TTC549 (cell line): ENCODE measurements around the gene ABCC1.

Experiments
- FAIRE-seq: peaks from 2 replicates; lab custom pipeline; 2012; peaks lifted over from hg19 to GRCh38; lab: Jason Lieb, UNC

Gene ABCC1

DNA sequence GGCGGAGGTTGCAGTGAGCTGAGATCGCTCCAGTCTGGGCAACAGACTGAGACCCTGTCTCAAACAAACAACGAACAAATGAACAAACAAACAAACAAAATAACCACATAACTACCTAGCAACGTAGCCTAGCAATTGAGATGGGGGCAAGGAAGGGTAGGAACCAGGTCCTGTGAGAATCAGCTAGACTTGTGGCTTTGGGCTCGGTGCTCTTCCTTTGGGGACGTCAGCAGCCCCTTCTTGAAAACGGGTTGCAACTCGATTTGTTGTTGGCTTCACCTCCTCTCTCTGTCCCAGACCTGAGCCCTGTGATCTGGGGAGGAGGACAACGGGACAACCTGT is 72.2 kb downstream of the ABCC1 start:
- no peak for FAIRE-seq

- FAIRE-seq = no peak
These were observed 72.7 kb downstream of the ABCC1 start for GRCh38 chr16:16021988-16022682.

DNA sequence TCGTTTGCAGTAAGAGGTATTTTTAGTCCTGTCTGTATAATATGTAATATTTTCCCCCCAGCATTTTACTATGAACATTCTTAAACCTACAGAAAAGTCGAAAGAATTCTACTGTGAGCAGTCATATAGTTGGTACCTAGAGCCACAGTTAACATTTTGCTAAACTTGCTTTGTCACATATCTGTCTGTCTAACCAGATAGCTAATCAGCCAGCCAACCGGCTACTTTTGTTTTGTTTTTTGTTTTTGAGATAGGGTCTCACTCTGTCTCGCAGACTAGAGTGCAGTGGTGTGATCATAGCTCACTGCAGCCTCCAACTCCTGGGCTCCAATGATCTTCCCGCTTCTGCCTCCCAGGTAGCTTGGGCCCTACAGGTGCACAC is 73.3 kb downstream of the ABCC1 start:
- FAIRE-seq = no peak

DNA sequence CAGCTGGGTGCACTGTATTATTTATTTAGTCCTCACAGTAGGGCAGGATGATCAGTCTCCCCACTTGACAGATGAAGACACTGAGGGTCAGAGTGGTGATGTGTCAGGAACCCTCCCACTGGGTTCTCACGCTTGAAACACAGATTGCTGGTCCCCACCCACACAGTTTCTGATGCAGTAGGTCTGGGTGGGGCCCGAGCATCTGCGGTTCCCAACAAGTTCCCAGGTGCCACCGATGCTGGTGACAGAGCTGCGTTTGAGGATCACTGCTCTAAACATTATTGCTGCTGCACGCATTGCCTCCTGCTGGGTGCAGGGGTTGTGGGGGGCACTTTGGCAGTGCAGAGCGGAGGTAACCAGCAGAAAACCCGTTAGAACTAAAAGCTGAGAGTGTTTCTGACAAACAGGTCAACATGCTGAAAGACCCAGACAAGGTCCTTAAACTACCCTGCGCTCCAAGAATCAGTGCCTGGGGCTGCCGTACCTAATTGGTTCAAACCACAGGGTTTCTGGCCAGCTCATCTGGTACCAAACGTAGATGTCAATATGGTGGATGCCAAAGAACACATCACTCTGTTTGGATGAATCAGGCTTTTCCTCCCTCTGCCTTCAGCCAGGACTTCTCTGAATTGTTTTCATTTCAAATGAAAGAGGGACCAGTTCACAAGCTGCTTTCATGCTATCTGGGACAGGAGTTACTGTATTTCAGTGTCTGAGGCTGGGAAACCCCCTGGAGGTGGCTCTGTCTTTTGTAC is 76.0 kb downstream of the ABCC1 start:
- FAIRE-seq = no peak

GRCh38 chr16:16027728-16028310 is 78.4 kb downstream of the ABCC1 start:
- FAIRE-seq = no peak

- FAIRE-seq = no peak
These were observed 79.0 kb downstream of the ABCC1 start for GRCh38 chr16:16028311-16028999.

DNA sequence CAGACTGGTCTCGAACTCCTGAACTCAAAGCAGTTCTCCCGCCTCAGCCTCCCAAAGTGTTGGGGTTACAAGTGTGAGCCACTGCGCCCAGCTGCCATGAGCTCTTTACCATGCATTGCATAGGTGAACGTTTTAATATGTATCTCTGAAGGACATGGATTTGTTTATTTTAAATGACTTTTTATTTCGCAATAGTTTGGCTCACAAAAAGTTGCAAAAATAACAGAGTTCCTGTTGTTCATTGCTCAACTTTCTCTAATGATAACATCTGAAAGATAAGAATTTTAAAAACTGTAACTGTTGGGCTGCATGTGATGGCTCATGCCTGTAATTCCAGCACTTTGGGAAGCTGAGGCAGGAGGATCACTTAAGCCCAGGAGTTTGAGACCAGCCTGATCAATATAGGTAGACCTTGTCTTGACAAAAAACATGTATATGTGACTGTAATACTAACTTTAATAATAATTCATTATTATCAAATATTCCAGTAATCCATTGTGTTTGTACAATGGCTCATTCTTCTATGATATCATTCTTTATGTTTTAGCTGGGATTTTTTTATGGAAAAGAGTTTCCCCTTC is 80.1 kb downstream of the ABCC1 start:
- FAIRE-seq = no peak

DNA sequence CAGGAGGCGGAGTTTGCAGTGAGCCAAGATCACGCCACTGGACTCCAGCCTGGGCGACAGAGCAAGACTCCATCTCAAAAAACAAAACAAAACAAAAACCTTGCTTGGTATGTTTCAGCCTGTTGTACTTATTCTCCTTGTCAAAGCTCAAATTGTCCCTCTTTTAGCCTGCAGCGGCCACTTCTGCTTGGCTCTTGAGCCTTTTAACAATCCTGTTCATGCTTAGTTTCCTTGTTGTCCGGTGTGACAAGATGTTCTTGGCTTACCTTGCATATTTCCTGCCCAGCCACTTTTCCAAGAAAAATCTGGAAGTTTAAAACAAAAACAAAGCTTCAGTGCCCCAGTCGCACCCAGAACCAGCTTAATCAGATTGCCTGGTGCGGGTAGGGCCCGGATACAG is 81.0 kb downstream of the ABCC1 start:
- FAIRE-seq = no peak

GRCh38 chr16:16031401-16031800 is 82.0 kb downstream of the ABCC1 start:
- FAIRE-seq = no peak

DNA sequence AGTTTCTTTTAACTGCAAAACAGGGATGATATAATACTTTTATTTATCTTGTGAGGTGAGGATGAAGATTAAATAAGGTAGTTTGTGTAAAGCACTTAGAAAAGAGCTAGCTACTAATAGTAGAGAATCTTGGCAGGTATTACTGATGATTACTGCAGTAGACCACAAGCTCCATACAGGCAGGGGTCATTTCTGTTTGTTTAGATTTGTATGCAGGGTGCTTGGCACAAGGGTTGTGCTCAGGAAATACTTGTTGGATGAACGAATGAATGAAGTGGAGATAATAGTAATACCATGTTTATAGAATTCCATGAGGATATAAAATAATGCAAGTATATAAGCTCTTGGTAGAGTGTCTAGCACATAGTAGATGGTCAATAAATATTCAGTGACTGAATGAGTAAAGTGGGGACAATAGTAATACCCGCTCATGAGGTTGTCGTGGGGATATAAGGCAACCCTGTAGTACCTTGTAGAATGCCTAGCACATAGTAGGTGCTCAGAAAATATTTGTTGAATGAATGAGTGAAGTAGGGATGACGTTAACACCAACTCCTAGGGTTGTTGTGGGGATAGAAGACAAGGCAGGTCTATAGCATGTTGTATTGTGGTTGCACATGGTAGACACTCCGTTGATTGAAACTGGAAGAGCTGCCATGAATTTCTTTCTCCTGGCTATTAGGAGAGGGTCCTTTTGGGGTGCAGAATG is 83.0 kb downstream of the ABCC1 start:
- FAIRE-seq = no peak

DNA sequence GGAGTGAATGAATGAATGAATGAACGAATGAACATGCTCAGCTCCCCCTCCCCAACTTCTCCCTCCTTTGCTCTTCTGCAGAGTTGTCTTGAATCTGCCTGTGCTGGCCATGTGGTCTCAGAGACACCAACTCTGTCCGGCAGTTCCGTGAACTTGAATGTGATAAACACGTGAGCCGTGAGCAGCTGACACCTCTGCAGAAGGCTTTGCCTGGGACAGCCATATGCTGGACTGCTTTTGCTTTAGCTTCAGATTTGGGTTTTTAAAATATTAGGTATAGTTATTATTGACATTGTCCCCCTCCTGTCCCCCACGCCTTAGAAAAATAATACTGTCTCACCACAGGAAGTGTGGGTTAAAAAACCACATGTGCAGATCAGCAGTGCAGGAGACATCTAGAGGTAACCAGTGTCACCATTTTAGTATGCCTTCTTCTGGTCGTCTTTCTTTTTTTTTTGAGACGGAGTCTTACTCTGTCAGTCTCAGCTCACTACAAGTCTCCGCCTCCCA is 83.8 kb downstream of the ABCC1 start:
- no peak for FAIRE-seq

DNA sequence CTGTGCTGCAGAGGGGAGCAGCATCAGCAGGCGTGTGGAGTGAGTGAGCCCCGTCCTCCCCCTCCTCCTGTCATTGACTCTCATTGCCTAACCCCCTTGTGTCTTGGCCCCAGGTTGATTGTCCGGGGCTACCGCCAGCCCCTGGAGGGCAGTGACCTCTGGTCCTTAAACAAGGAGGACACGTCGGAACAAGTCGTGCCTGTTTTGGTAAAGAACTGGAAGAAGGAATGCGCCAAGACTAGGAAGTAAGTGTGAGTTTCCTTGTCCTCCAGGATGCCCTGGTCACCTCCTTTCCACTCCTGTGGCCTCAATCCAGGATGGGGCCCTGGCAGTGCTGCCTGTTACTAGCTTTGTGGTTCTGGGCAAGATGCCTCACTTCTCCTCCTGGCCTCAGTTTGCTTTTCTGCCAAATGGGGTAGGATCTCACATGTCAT is 87.0 kb downstream of the ABCC1 start:
- FAIRE-seq = no peak

- FAIRE-seq = no peak
These were observed 88.1 kb downstream of the ABCC1 start for GRCh38 chr16:16037521-16037920.

DNA sequence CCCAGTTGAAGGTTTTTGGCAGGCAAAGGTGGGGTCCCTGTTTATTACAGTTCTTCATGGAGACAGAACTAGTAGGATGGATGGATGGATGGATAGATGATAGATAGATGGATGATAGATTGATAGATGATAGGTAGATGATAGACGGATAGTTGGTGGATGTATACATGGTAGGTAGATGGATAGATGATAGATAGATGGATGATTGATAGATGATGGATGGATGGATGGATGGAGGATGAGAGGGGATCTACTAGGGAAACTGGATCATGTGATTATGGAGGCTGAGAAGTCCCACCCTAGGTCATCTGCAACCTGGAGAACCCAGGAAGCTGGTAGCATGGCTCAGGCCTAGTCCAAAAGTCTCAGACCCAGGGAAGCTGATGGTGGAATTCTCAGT is 88.6 kb downstream of the ABCC1 start:
- FAIRE-seq = no peak

- FAIRE-seq = no peak
These were observed 89.5 kb downstream of the ABCC1 start for GRCh38 chr16:16038950-16039349.

GRCh38 chr16:16041196-16041892 is 91.9 kb downstream of the ABCC1 start:
- FAIRE-seq = no peak

- no peak for FAIRE-seq
These were observed 92.7 kb downstream of the ABCC1 start for GRCh38 chr16:16042076-16042475.

DNA sequence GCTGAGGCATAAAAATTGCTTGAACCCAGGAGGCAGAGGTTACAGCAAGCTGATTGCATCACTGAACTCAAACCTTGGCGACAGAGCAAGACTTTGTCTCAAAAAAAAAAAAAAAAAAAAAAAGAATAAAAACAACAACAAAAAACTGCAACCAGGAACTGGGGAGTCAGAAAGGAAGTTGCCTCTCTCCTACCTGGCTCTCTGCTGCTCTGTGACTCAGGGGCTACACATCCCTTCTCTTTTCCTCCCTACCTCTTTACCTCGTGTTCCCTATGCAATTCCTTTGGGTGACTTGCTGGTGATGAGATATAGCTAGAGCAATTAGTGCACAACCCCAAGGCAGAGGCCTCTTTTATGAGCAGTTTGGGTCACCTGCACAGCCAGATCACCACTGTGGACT is 95.9 kb downstream of the ABCC1 start:
- FAIRE-seq = no peak

DNA sequence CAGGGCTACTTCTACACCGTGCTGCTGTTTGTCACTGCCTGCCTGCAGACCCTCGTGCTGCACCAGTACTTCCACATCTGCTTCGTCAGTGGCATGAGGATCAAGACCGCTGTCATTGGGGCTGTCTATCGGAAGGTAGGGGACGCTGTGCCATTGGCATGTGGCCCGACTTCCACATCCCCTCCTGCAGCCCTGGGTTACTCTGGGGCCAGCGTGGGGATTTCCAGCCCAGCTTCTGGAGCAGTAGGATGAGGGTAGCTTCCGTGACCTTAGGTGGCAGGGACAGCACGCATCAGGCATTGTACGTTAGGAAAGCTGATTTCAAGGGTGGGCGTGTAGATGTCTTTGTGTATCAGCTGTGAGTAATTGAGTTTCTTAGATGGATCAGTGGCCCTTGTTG is 96.5 kb downstream of the ABCC1 start:
- FAIRE-seq = no peak

DNA sequence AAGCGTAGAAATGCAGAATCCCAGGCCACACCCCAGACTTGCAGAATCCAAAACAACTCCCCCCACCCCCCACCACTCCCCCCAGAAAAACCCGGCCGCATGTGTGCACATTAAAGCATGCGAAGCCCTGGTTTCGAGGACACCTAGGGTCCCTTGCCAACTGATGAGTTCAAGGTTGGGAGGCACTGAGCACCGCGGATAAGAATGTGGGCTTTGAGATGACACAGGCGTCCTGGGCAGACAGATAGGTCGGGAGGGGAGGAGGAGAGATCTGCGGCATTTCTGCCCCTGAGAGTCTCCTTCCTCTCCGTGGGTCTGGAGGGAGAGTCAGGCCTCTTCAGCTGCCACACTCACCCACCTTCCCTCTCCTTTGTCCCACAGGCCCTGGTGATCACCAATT is 98.3 kb downstream of the ABCC1 start:
- no peak for FAIRE-seq

- no peak for FAIRE-seq
These were observed 99.6 kb downstream of the ABCC1 start for GRCh38 chr16:16048904-16049582.
